ENCODE results near the gene RCBTB2. TPM values are rescaled to one million over a fixed set of nuclear protein-coding genes. Genes with fewer than 3 reads are reported as not detected.
A peak's percentile ranks its signal among the peaks of the same experiment; 100 is the strongest.

Gene RCBTB2
- total RNA-seq, 4 donors from 2014 or later, result 8.1 to 24.7 (median 14.9) TPM

GRCh38 chr13:48493066-48493765 lies 39.7 kb downstream of the RCBTB2 start:
- no peak for DNase-seq

GRCh38 chr13:48492470-48493065 lies 40.3 kb downstream of the RCBTB2 start:
- peaks cover 0 to 60% (median 9%) of the 10 kb centered on the region in 3 donors for H3K4me1 ChIP-seq
- intact Hi-C loops (cut with DNase I), result loop anchor here (10.0 kb wide), 1 partner anchor 78 kb away; the partner anchor contains the start of gene LPAR6
- peaks cover 0 to 17% (median 0%) of the 10 kb centered on the region in 3 donors for H3K36me3 ChIP-seq
- no peaks in the 10 kb centered on the region for H3K9me3 ChIP-seq
- no peaks in the 10 kb centered on the region for H3K27me3 ChIP-seq
- TF ChIP-seq POLR2A (IDR thresholded peaks at IDR 0.05), result peak in 1 of 4 donors; percentile 47
- TF ChIP-seq CTCF (IDR thresholded peaks at IDR 0.05), result no peak
- WGBS, 2 donors, result 44 to 58% methylated on average over 16 of the region's 16 CpGs
- H3K4me3 ChIP-seq, result peak overlapping the region in 3 of 4 donors; percentile 21 to 37 (median 24)
- peak; percentile 27 for DNase-seq
- peak overlapping the region; percentile 50 to 76 (median 69) for H3K27ac ChIP-seq

More at GRCh38 chr13:48493066-48493765, 39.7 kb downstream of the RCBTB2 start:
- H3K36me3 ChIP-seq, result peaks cover 0 to 16% (median 0%) of the 10 kb centered on the region in 3 donors
- 55 to 76% methylated on average over 4 of the region's 4 CpGs for WGBS, 2 donors
- H3K4me3 ChIP-seq, result no peak overlapping the region
- intact Hi-C loops (cut with DNase I), result loop anchor here (10.0 kb wide), 1 partner anchor 78 kb away; the partner anchor contains the start of gene LPAR6
- peak overlapping the region; percentile 11 to 76 (median 69) for H3K27ac ChIP-seq
- H3K27me3 ChIP-seq, result no peaks in the 10 kb centered on the region
- no peaks in the 10 kb centered on the region for H3K9me3 ChIP-seq
- H3K4me1 ChIP-seq, result peaks cover 0 to 59% (median 9%) of the 10 kb centered on the region in 3 donors
- TF ChIP-seq CTCF (IDR thresholded peaks at IDR 0.05) (no peak), POLR2A (IDR thresholded peaks at IDR 0.05) (no peak)

GRCh38 chr13:48492096-48492440 lies 40.8 kb downstream of the RCBTB2 start:
- DNase-seq, result no peak
- TF ChIP-seq POLR2A (IDR thresholded peaks at IDR 0.05), result no peak
- TF ChIP-seq CTCF (IDR thresholded peaks at IDR 0.05), result no peak
- Histone ChIP-seq H3K36me3 (peaks cover 0 to 22% (median 0%) of the 10 kb centered on the region in 3 donors), H3K4me1 (peaks cover 0 to 60% (median 9%) of the 10 kb centered on the region in 3 donors), H3K9me3 (no peaks in the 10 kb centered on the region), H3K27me3 (no peaks in the 10 kb centered on the region), H3K27ac (peak overlapping the region; percentile 50 to 76 (median 69)), H3K4me3 (peak overlapping the region in 3 of 4 donors; percentile 21 to 37 (median 24))
- intact Hi-C loops (cut with DNase I), result loop anchor here (10.0 kb wide), 1 partner anchor 77 kb away; the partner anchor contains the start of gene LPAR6
- 67 to 93% methylated on average over 1 of the region's 1 CpG for WGBS, 2 donors

GRCh38 chr13:48491423-48492095 lies 41.3 kb downstream of the RCBTB2 start:
- H3K4me3 ChIP-seq, result peak overlapping the region in 2 of 4 donors; percentile 24 to 37
- DNase-seq, result no peak
- H3K27ac ChIP-seq, result peak overlapping the region; percentile 50 to 76 (median 69)
- H3K36me3 ChIP-seq, result peaks cover 0 to 22% (median 0%) of the 10 kb centered on the region in 3 donors
- peaks cover 0 to 64% (median 9%) of the 10 kb centered on the region in 3 donors for H3K4me1 ChIP-seq
- no peaks in the 10 kb centered on the region for H3K27me3 ChIP-seq
- intact Hi-C loops (cut with DNase I), result loop anchor here (10.0 kb wide), 1 partner anchor 77 kb away; the partner anchor contains the start of gene LPAR6
- TF ChIP-seq CTCF (IDR thresholded peaks at IDR 0.05) (no peak), POLR2A (IDR thresholded peaks at IDR 0.05) (no peak)
- no peaks in the 10 kb centered on the region for H3K9me3 ChIP-seq
